H1 (cell line): ENCODE measurements around the gene PITRM1. TPM values are rescaled to one million over a fixed set of nuclear protein-coding genes. Genes with fewer than 3 reads are reported as not detected.
A peak's percentile ranks its signal among the peaks of the same experiment; 100 is the strongest.

Source experiments
- CTCF ChIA-PET: fragments of 300-600 bp; sonication (Branson Sonifier 250); formaldehyde crosslinking; loops from one replicate; lab custom pipeline; 2021; ENCODE audit not compliant: partially characterized antibody; lab: Charles Lee
- POLR2A ChIA-PET: fragments of 300-600 bp; sonication (Branson Sonifier 250); formaldehyde crosslinking; loops from one replicate; lab custom pipeline; 2021; ENCODE audit warnings: inconsistent platforms; ENCODE audit not compliant: partially characterized antibody; lab: Charles Lee
- DNase-seq, 2 experiments: peaks; one replicate each; pipeline versions ENCODE4 v3.0.0 to v3.0.0-alpha.2; 2010 to 2022; ENCODE audit warnings: low spot score in 2 of 2, low read depth in 1 of 2, mixed read lengths in 1 of 2
- FAIRE-seq: peaks from 2 replicates; lab custom pipeline; 2011; peaks lifted over from hg19 to GRCh38; lab: Jason Lieb, UNC
- H2AFZ ChIP-seq: 2 replicates; pipeline ENCODE4 v1.8.1; 2012; ENCODE audit warnings: low read length, inconsistent platforms
- H2AK5ac ChIP-seq: 2 replicates; pipeline ENCODE4 v1.6.1; 2013; ENCODE audit warnings: low read depth, low read length
- H2BK120ac ChIP-seq: replicated peaks from 2 replicates; pipeline ENCODE3; 2013; ENCODE audit warnings: low read depth, low read length, inconsistent platforms
- H2BK12ac ChIP-seq: 2 replicates; pipeline ENCODE4 v1.6.1; 2013; ENCODE audit warnings: low read depth, low read length
- H2BK15ac ChIP-seq: 2 replicates; pipeline ENCODE4 v1.6.1; 2013; ENCODE audit warnings: low read length
- H2BK20ac ChIP-seq: 2 replicates; pipeline ENCODE4 v1.6.1; 2013; ENCODE audit warnings: low read length
- H2BK5ac ChIP-seq: 2 replicates; pipeline ENCODE4 v1.6.1; 2013; ENCODE audit warnings: low read depth, low read length
- H3K14ac ChIP-seq: 2 replicates; pipeline ENCODE4 v1.6.1; 2013; ENCODE audit warnings: inconsistent platforms; ENCODE audit not compliant: insufficient read length
- H3K18ac ChIP-seq: 2 replicates; pipeline ENCODE4 v1.6.1; 2013; ENCODE audit warnings: low read length; ENCODE audit errors: extremely low read depth
- H3K23ac ChIP-seq: 2 replicates; pipeline ENCODE4 v1.6.1; 2013; ENCODE audit warnings: inconsistent platforms; ENCODE audit not compliant: insufficient read length
- H3K23me2 ChIP-seq: 2 replicates; pipeline ENCODE4 v1.6.1; 2013; ENCODE audit warnings: low read depth, low read length
- H3K27ac ChIP-seq: 2 replicates; pipeline ENCODE4 v1.6.1; 2011; ENCODE audit warnings: low read depth, low read length, inconsistent platforms
- H3K27me3 ChIP-seq, 4 experiments: replicated peaks in 1 of 4; 1 replicate in 1 of 4; 2 replicates in 3 of 4; pipeline versions ENCODE4 v1.6.1 to v1.8.1; 2011 to 2013; ENCODE audit warnings: low read length in 3 of 4, mild to moderate bottlenecking in 3 of 4, inconsistent platforms in 2 of 4, mixed read lengths in 2 of 4, moderate library complexity in 1 of 4; ENCODE audit not compliant: control insufficient read depth in 3 of 4, insufficient read depth in 3 of 4; ENCODE audit errors: extremely low read depth in 1 of 4
- H3K36me3 ChIP-seq, 4 experiments: 2 replicates each; pipeline versions ENCODE4 v1.6.1 to v1.8.1; 2011 to 2013; ENCODE audit warnings: mild to moderate bottlenecking in 4 of 4, low read length in 3 of 4, moderate library complexity in 2 of 4, control low read depth in 1 of 4, inconsistent platforms in 1 of 4; ENCODE audit not compliant: insufficient read depth in 4 of 4, control insufficient read depth in 2 of 4
- H3K4ac ChIP-seq: replicated peaks from 2 replicates; pipeline ENCODE3; 2013; ENCODE audit warnings: low read length, low read depth, mixed read lengths, inconsistent platforms; ENCODE audit not compliant: insufficient read length
- H3K4me1 ChIP-seq, 4 experiments: replicated peaks in 1 of 4; 1 replicate in 1 of 4; 2 replicates in 3 of 4; pipeline versions ENCODE4 v1.6.1 to v1.8.1; 2011 to 2013; ENCODE audit warnings: low read length in 3 of 4, inconsistent platforms in 2 of 4, mixed read lengths in 1 of 4; ENCODE audit not compliant: insufficient read depth in 4 of 4, control insufficient read depth in 3 of 4
- H3K4me2 ChIP-seq, 2 experiments: 2 replicates each; pipeline versions ENCODE4 v1.6.1 to v1.8.1; 2011 to 2013; ENCODE audit warnings: low read depth in 2 of 2, low read length in 2 of 2, control low read depth in 1 of 2, inconsistent platforms in 1 of 2, mild to moderate bottlenecking in 1 of 2; ENCODE audit not compliant: insufficient read depth in 1 of 2
- H3K4me3 ChIP-seq, 4 experiments: fragments of 200-600, 300-600 bp in 1 of 4; sonication (generic), shearing (Covaris generic), sonication (Bioruptor Twin) in 1 of 4; 2 replicates each; pipeline versions ENCODE4 v1.5.1 to v1.8.1; 2011 to 2016; ENCODE audit warnings: low read length in 4 of 4, low read depth in 3 of 4, control low read depth in 2 of 4, inconsistent platforms in 2 of 4, mild to moderate bottlenecking in 2 of 4, mixed read lengths in 1 of 4, moderate library complexity in 1 of 4; ENCODE audit not compliant: insufficient read depth in 2 of 4; ENCODE audit errors: extremely low read depth in 1 of 4
- H3K56ac ChIP-seq: replicated peaks from 2 replicates; pipeline ENCODE3; 2013; ENCODE audit warnings: low read depth, mild to moderate bottlenecking, mixed read lengths, low read length, inconsistent platforms; ENCODE audit not compliant: insufficient read length
- H3K79me1 ChIP-seq: 2 replicates; pipeline ENCODE4 v1.6.1; 2013; ENCODE audit warnings: low read depth, low read length, control low read depth
- H3K79me2 ChIP-seq, 2 experiments: 2 replicates each; pipeline versions ENCODE4 v1.6.1 to v1.8.1; 2012 to 2013; ENCODE audit warnings: low read length in 2 of 2, mild to moderate bottlenecking in 2 of 2, inconsistent platforms in 1 of 2; ENCODE audit not compliant: insufficient read depth in 2 of 2, control insufficient read depth in 1 of 2
- H3K9ac ChIP-seq, 4 experiments: replicated peaks in 1 of 4; 1 replicate in 1 of 4; 2 replicates in 3 of 4; pipeline versions ENCODE4 v1.6.1 to v1.8.1; 2011 to 2013; ENCODE audit warnings: low read depth in 3 of 4, low read length in 3 of 4, control low read depth in 2 of 4, mild to moderate bottlenecking in 2 of 4, moderate library complexity in 2 of 4, inconsistent platforms in 1 of 4; ENCODE audit errors: extremely low read depth in 1 of 4
- H3K9me3 ChIP-seq, 2 experiments: 2 replicates each; pipeline versions ENCODE4 v1.6.1 to v1.8.1; 2012 to 2013; ENCODE audit warnings: mild to moderate bottlenecking in 2 of 2, moderate library complexity in 2 of 2, control low read depth in 1 of 2, inconsistent platforms in 1 of 2, low read depth in 1 of 2, low read length in 1 of 2, mixed read lengths in 1 of 2; ENCODE audit not compliant: insufficient read depth in 2 of 2
- H4K20me1 ChIP-seq, 2 experiments: replicated peaks in 1 of 2; 2 replicates each; pipeline versions ENCODE3 to v1.8.1; 2011 to 2013; ENCODE audit warnings: inconsistent platforms in 2 of 2, low read length in 2 of 2, mild to moderate bottlenecking in 1 of 2; ENCODE audit not compliant: insufficient read depth in 2 of 2, control insufficient read depth in 1 of 2
- H4K5ac ChIP-seq: 2 replicates; pipeline ENCODE4 v1.6.1; 2013; ENCODE audit warnings: low read length, low read depth, mixed read lengths, inconsistent platforms; ENCODE audit not compliant: insufficient read length
- H4K8ac ChIP-seq: 2 replicates; pipeline ENCODE4 v1.8.0; 2013; ENCODE audit warnings: mild to moderate bottlenecking, moderate library complexity, low read length, inconsistent platforms; ENCODE audit not compliant: insufficient read depth; ENCODE audit errors: extremely low read depth
- H4K91ac ChIP-seq: replicated peaks from 2 replicates; pipeline ENCODE3; 2013; ENCODE audit warnings: low read length, mixed read lengths, inconsistent platforms; ENCODE audit not compliant: insufficient read length
- CBX5 ChIP-seq: fragments of 300-800, 300-1000 bp; sonication (generic); IDR thresholded peaks from 2 replicates; pipeline ENCODE4 v1.7.1; 2016; ENCODE audit warnings: antibody characterized with exemption, low read length, low read depth
- CHD1 ChIP-seq: IDR thresholded peaks from 2 replicates; pipeline ENCODE4 v1.6.1; 2012; ENCODE audit warnings: low read depth, low read length, improper control_type of control experiment
- CHD2 ChIP-seq: IDR thresholded peaks from 2 replicates; pipeline ENCODE4 v1.6.1; 2012; ENCODE audit warnings: low read length, improper control_type of control experiment
- FOSL1 ChIP-seq: IDR thresholded peaks from 2 replicates; pipeline ENCODE4 v1.6.1; 2011; ENCODE audit warnings: mild to moderate bottlenecking, low read depth, low read length, moderate library complexity; ENCODE audit not compliant: insufficient read depth
- KDM5A ChIP-seq: fragments of 200-600 bp; IDR thresholded peaks from 2 replicates; pipeline ENCODE4 v1.7.1; 2012; ENCODE audit warnings: mild to moderate bottlenecking, low read length, inconsistent platforms, mixed read lengths
- MAFK ChIP-seq: IDR thresholded peaks from 2 replicates; pipeline ENCODE4 v1.6.1; 2012; ENCODE audit warnings: low read depth, mild to moderate bottlenecking, improper control_type of control experiment, low read length
- SIRT6 ChIP-seq: IDR thresholded peaks from one replicate; pipeline ENCODE4 v1.7.1; 2012; ENCODE audit warnings: low read length, inconsistent platforms
- SP4 ChIP-seq: IDR thresholded peaks from 2 replicates; pipeline ENCODE4 v1.6.1; 2012; ENCODE audit warnings: low read length, inconsistent platforms
- TAF1 ChIP-seq: IDR thresholded peaks from 2 replicates; pipeline ENCODE4 v1.6.1; 2011; ENCODE audit warnings: mild to moderate bottlenecking, low read depth, low read length
- TAF7 ChIP-seq: optimal IDR thresholded peaks from 2 replicates; pipeline ENCODE3; 2011; ENCODE audit warnings: low read depth, mild to moderate bottlenecking, inconsistent platforms, low read length, moderate library complexity, borderline replicate concordance
- ZNF274 ChIP-seq: IDR thresholded peaks from 2 replicates; pipeline ENCODE4 v1.7.0; 2012; ENCODE audit warnings: low read length, borderline replicate concordance; ENCODE audit errors: extremely low read depth
- WGBS, 2 experiments: shearing (Covaris generic) in 1 of 2; methylation state at CpG; one replicate each; pipeline versions ENCODE4 v1.1.6 to v1.1.7; 2013 to 2015; ENCODE audit warnings: low lambda C conversion rate in 2 of 2, mixed read lengths in 2 of 2, inconsistent platforms in 1 of 2, low coverage in 1 of 2, missing lambda C conversion rate in 1 of 2; ENCODE audit not compliant: insufficient replicate concordance in 2 of 2, insufficient coverage in 1 of 2, insufficient read length in 1 of 2; ENCODE audit errors: extremely low coverage in 1 of 2, missing lambda C conversion rate in 1 of 2; 5-methylcytosine and 5-hydroxymethylcytosine counted together
- polyA plus RNA-seq, 7 experiments: library from polyadenylated mRNA; depleted of rRNA in 3 of 7; stranded (reverse) in 5 of 7; unstranded in 2 of 7; fragments of >200 nt in 5 of 7; fragments of 200-250 nt in 2 of 7; gene quantifications; 1 replicate in 5 of 7; 2 replicates in 1 of 7; 4 replicates in 1 of 7; pipeline versions ENCODE4 v1.2.1 to v1.2.3, GENCODE V29; 2011 to 2013; ENCODE audit warnings: missing spikeins in 2 of 7, mixed read lengths in 2 of 7
- total RNA-seq: library from RNA; stranded (reverse); fragmentation: NEBNext Ultra II Directional; extraction: Animal tissue kit (Norgen Biotek cat#: 25700); gene quantifications from 2 replicates; pipeline ENCODE4 v1.2.1, GENCODE V29; 2021
- TF ChIP-seq, protein P1 (sequence below), 3 experiments: IDR thresholded peaks; 1 replicate in 2 of 3; 2 replicates in 1 of 3; pipeline versions ENCODE4 v1.5.1 to v1.6.1; 2011; ENCODE audit warnings: low read length in 3 of 3, mild to moderate bottlenecking in 3 of 3, inconsistent platforms in 2 of 3, low read depth in 1 of 3, moderate library complexity in 1 of 3; ENCODE audit not compliant: insufficient read depth in 1 of 3; ENCODE audit errors: control extremely low read depth in 1 of 3

The PITRM1 gene
- total and polyA plus RNA-seq, 2 of the 8 experiments (the other 6 are each of a cell fraction or from before 2014, with no cell fraction given), result 18.6 to 31.5 TPM

DNA sequence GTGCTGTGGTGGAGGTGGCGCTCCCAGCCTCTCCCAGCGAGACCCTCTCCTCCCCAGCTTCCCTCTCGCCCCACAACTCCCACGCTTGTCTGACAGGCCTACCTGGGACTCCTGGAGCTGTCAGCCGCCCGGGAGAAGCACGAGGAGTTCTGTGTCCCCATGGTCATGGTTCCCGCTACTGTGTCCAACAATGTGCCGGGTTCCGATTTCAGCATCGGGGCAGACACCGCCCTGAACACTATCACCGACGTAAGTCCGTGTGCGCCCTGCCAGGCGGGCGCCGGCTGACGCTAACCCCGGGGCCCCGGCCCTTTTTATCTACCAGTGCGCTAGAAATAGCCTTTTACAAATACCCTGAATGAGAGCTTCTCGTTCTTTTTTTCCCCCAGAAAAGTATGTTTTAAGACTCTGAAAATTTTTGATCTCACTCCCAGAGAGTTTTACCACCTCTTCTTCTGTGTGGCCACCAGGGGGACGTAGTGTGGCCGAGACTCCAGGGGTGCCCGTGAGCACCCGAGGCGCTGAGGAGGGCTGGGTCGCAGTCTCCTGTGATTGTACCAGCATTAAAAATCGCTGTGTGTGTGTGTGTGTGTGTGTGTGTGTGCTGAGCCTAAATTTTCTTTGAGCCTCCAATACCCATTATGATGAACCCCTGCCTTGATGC is 52.7 kb downstream of the PITRM1 start:
- FAIRE-seq, result no peak
- no peak for DNase-seq
- Histone ChIP-seq H2BK120ac (no peak overlapping the region), H2BK15ac (no peak overlapping the region), H3K27me3 (no peaks in the 10 kb centered on the region), H4K20me1 (peaks cover 6 to 8% of the 10 kb centered on the region in 2 experiments), H3K4me1 (no peaks in the 10 kb centered on the region), H2BK5ac (0 out of 2 replicates have a peak overlapping the region, but pooled peaks have one; percentile 49), H3K9ac (no peak overlapping the region), H3K9me3 (no peaks in the 10 kb centered on the region), H2BK20ac (no peak overlapping the region), H3K23ac (no peak overlapping the region), H3K4me3 (no peak overlapping the region), H3K18ac (no peak overlapping the region), H2AK5ac (no peak overlapping the region), H3K4me2 (no peak overlapping the region), H3K4ac (no peak overlapping the region), H4K8ac (no peak overlapping the region), H3K27ac (no peak overlapping the region), H3K14ac (no peak overlapping the region), H3K79me1 (no peaks in the 10 kb centered on the region), H4K5ac (no peak overlapping the region), H2AFZ (no peak overlapping the region), H3K36me3 (peaks cover 19 to 77% (median 48%) of the 10 kb centered on the region in 4 experiments), H2BK12ac (no peak overlapping the region), H3K56ac (no peak overlapping the region), H4K91ac (no peak overlapping the region), H3K23me2 (no peaks in the 10 kb centered on the region), H3K79me2 (no peaks in the 10 kb centered on the region)
- ChIA-PET CTCF (interaction anchor here (0.6 to 5.0 kb wide), 9 partner anchors 8 to 50 kb away, joined by 3 to 47 read pairs (median 4); no protein-coding TSS in a partner anchor), POLR2A (no interaction called here)
- 92% methylated on average over 30 of the region's 31 CpGs; no CpG with 5 or more reads in 1 of the 2 experiments for WGBS, 2 experiments
- TF ChIP-seq KDM5A, result no peak
- TF ChIP-seq SP4, result no peak
- no peak for TF ChIP-seq ZNF274
- no peak for TF ChIP-seq CHD2
- TF ChIP-seq CBX5, result no peak
- no peak for TF ChIP-seq TAF7
- TF ChIP-seq MAFK, result no peak
- TF ChIP-seq FOSL1, result no peak
- no peak for TF ChIP-seq SIRT6
- TF ChIP-seq CHD1, result no peak
- TF ChIP-seq, protein P1, sequence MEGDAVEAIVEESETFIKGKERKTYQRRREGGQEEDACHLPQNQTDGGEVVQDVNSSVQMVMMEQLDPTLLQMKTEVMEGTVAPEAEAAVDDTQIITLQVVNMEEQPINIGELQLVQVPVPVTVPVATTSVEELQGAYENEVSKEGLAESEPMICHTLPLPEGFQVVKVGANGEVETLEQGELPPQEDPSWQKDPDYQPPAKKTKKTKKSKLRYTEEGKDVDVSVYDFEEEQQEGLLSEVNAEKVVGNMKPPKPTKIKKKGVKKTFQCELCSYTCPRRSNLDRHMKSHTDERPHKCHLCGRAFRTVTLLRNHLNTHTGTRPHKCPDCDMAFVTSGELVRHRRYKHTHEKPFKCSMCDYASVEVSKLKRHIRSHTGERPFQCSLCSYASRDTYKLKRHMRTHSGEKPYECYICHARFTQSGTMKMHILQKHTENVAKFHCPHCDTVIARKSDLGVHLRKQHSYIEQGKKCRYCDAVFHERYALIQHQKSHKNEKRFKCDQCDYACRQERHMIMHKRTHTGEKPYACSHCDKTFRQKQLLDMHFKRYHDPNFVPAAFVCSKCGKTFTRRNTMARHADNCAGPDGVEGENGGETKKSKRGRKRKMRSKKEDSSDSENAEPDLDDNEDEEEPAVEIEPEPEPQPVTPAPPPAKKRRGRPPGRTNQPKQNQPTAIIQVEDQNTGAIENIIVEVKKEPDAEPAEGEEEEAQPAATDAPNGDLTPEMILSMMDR (IDR thresholded peaks at IDR 0.05; ENCODE audit: control extremely low read depth in 1 of 3, insufficient read depth in 1 of 3, low read depth in 1 of 3, low read length in 3 of 3), result peak; percentile 51 to 55 (median 55)
- TF ChIP-seq TAF1, result no peak
